PC-3 (cell line): Measurements from ENCODE around the gene SLC38A8.

Source experiments
- CTCF ChIP-seq: fragments of 300-600 bp; sonication (generic); conservative IDR thresholded peaks from 2 replicates; pipeline ENCODE4 v1.5.1; 2017; ENCODE audit warnings: antibody characterized with exemption, low read depth, mild to moderate bottlenecking, low read length
- EZH2phosphoT487 ChIP-seq: fragments of 300-600 bp; sonication (generic); IDR thresholded peaks from 2 replicates; pipeline ENCODE4 v1.6.1; 2018; ENCODE audit warnings: mild to moderate bottlenecking, antibody characterized with exemption, low read length, borderline replicate concordance

GRCh38 chr16:83994087-83994486, 48.5 kb downstream of the SLC38A8 start:
- TF ChIP-seq EZH2phosphoT487 (no peak), CTCF (no peak)
